Esophagus squamous epithelium (tissue), 4 donors: ENCODE measurements around the gene APOL6.

Experiments
- POLR2A ChIP-seq, 4 donors: fragments of 450-650 bp; IDR thresholded peaks; one replicate each; pipeline ENCODE4 v1.6.1; 2017; ENCODE audit warnings: antibody characterized with exemption in 4 of 4, mild to moderate bottlenecking in 4 of 4, moderate library complexity in 3 of 4
- TF ChIP-seq, protein P1 (sequence below), 6 experiments: fragments of 450-650 bp in 4 of 6; fragments of 200-600 bp in 2 of 6; sonication (generic) in 2 of 6; IDR thresholded peaks; one replicate each; pipeline ENCODE4 v1.5.1; 2016 to 2019; ENCODE audit warnings: antibody characterized with exemption in 6 of 6, mild to moderate bottlenecking in 4 of 6, moderate library complexity in 4 of 6

- TF ChIP-seq, protein P1, sequence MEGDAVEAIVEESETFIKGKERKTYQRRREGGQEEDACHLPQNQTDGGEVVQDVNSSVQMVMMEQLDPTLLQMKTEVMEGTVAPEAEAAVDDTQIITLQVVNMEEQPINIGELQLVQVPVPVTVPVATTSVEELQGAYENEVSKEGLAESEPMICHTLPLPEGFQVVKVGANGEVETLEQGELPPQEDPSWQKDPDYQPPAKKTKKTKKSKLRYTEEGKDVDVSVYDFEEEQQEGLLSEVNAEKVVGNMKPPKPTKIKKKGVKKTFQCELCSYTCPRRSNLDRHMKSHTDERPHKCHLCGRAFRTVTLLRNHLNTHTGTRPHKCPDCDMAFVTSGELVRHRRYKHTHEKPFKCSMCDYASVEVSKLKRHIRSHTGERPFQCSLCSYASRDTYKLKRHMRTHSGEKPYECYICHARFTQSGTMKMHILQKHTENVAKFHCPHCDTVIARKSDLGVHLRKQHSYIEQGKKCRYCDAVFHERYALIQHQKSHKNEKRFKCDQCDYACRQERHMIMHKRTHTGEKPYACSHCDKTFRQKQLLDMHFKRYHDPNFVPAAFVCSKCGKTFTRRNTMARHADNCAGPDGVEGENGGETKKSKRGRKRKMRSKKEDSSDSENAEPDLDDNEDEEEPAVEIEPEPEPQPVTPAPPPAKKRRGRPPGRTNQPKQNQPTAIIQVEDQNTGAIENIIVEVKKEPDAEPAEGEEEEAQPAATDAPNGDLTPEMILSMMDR (IDR thresholded peaks at IDR 0.05), result no peak
- no peak for TF ChIP-seq POLR2A (IDR thresholded peaks at IDR 0.05)
These were observed 23.7 kb upstream of the APOL6 start for GRCh38 chr22:35624547-35624946.
